GM18508 (cell line): ENCODE data around the gene LTBP1.
"Not testable (repeated sequence)": the region's sequence is repeated elsewhere in the genome, so short reads cannot be mapped to it uniquely, and the experiment has no call there.

Experiments used
- ATAC-seq: cut with Tn5 transposase; IDR thresholded peaks from one replicate; pipeline ENCODE4 v1.9.1; 2021; ENCODE audit warnings: moderate number of reproducible peaks; ENCODE audit not compliant: insufficient read depth, unreplicated experiment

LTBP1 gene

DNA sequence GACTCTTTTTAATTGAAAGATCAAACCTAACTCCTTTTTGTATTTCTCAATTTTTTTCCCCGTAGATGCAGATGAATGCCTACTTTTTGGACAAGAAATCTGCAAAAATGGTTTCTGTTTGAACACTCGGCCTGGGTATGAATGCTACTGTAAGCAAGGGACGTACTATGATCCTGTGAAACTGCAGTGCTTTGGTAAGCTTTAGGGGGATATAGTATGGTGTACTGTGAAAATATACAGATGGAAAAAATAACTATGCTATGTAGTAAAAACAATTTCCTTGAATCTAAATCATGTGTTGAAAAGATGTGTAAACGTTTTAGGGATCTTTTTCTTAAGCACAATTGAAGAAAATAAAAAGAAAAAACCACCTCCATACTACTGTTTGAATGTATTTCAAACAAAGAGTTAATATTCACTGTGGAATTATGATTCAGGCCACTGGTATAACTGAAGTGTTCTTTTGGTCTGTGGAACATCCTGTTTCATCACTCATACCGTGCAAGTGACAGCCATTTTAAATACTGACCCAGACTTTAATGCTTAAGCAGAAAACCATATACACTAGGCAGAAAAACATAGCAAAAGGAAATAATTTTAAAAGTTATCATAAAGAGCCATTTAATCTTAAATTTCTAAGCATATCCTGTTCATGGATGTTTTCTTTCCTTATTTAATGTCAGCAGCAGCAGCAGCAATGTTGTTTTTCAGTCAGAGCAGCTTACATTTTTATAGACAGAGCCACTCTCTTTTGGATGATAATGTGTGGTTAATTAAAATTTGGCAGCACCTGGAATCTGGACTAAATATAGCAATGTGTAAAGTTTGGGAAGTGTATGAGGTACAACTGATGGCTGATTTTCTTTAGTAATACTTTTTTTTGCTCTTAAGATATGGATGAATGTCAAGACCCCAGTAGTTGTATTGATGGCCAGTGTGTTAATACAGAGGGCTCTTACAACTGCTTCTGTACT is 416.9 kb downstream of the LTBP1 start:
- no peak for ATAC-seq

- ATAC-seq: no peak
Observed at GRCh38 chr2:33365264-33365970, 418.7 kb downstream of the LTBP1 start.

GRCh38 chr2:33366473-33366872 is 419.7 kb downstream of the LTBP1 start:
- ATAC-seq: no peak

GRCh38 chr2:33368524-33368923 is 421.8 kb downstream of the LTBP1 start:
- not testable (repeated sequence) for ATAC-seq

- ATAC-seq: no peak
Observed at GRCh38 chr2:33369191-33369590, 422.4 kb downstream of the LTBP1 start.

- no peak for ATAC-seq
Observed at GRCh38 chr2:33370636-33371265, 424.0 kb downstream of the LTBP1 start.

DNA sequence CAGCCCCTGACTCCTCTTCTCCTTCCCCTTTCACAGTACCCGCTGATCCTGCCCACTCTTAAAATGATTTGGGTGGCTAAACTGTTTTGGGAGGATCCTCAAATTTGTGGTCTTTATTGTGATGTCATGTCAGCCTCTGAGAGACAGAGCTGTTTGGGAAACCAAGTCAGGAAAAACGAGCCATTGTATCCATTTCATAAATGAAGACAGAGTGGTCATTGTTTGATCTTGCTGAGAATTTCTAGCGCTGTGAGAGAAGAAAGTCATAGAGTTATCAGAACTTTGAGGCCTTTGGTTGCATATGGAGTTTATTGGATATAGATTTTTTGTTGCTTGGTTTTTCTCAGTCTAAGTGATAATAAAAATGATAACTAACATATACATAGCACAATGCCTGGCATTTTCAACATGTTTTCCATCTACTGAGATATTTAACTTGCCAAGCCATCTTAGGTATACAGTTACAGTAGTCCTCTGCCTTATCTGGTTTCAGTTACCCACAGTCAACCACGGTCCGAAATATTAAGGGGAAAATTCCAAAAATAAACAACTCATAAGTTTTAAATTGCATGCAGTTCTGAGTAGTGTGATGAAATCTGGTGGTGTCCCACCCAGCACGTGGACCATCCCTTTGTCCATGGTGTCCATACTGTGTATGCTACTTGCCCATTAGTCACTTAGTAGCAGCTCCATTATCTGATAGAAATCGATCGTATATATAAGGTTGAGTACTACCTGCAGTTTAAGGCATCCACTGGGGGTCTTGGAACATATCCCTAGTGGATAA is 424.7 kb downstream of the LTBP1 start:
- no peak for ATAC-seq

DNA sequence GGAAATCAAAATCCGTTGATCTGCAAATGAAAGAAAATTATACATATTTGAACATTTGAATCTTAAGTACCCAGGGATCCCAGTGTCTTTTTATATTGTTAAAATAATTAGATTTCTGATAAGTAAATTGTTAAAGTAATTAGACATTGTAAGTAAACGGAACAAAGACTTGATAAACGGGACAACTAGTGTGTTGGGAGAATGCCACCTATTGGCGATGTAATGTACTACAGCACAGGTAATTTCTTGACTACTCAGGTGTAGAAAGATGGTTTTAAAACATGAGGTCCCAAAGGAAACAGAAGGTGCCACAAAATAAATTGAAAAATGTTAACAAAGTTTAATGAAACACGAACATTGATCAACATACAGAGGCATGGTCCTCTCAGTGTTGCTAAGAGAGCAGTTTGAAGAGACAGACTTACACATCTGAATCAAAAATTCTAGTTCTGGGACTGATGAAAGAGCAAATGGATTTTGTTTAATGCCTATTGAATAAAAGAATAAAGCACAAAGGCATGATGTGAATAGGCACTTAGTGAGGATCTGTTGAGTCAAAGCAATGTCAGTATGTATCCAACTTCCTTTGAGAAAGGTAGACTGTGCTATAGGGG is 426.3 kb downstream of the LTBP1 start:
- no peak for ATAC-seq

DNA sequence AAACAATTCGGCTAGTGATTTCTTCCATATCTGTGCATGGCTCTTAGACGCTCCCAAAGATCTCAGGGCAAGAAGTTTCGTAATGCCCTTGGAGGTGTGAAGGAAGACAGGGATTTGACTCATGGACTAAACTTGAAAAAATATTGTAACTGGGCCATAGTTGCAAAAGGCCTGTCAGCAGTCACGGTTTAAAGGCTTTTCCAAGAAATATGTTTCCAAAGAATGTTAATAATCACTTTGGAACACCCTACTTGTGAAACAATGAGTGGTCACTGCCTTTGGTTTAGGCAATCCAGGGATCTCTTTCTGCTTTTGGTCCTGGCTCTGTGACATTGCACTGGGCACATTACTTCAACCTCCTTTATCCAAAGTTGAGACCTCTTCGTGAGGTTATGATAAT is 427.2 kb downstream of the LTBP1 start:
- ATAC-seq: no peak

DNA sequence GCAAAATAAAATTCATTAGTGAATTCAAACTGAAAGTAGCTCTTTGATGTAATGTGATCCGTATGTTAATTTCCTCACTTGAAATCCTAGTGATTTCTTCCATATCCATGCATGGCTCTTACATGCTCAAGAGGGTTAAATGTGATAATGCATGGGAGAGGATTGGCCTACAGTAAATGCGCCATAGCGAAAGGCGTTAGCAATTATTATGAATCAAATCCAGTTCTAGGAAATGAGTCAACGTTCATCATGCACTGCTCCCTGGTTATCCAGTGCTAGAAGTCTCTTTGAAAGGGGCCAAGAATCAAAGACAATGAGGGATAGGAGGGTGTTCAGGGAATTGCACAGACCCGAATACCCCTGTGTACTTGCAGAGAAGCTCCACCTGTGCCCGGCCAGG is 428.3 kb downstream of the LTBP1 start:
- ATAC-seq: no peak

- ATAC-seq: no peak
Observed at GRCh38 chr2:33377048-33377447, 430.3 kb downstream of the LTBP1 start.

- ATAC-seq: no peak
Observed at GRCh38 chr2:33378556-33379210, 431.9 kb downstream of the LTBP1 start.

DNA sequence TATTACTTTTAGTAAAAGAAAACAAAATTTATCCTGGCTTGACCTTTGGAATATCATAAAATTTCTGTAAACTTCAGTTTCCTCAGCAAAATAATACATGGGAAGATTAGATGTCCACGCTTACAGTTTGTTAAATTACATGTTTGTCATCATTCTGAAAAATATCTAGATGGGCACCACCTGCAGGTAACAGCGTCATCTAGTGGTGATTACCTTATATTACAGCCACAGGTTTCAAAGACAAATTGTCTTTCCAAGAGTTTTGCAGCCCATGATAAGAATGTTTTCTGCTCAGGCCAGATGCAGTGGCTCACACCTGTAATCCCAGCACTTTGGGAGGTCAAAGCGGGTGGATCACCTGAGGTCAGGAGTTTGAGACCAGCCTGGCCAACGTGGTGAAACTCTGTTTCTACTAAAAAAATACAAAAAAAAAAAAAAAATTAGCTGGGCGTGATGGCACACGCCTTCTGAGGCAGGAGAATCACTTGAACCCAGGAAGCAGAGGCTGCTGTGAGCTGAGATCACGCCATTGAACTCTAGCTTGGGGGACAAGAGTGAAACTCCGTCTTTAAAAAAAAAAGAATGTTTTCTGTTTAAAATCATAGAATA is 433.4 kb downstream of the LTBP1 start:
- no peak for ATAC-seq

DNA sequence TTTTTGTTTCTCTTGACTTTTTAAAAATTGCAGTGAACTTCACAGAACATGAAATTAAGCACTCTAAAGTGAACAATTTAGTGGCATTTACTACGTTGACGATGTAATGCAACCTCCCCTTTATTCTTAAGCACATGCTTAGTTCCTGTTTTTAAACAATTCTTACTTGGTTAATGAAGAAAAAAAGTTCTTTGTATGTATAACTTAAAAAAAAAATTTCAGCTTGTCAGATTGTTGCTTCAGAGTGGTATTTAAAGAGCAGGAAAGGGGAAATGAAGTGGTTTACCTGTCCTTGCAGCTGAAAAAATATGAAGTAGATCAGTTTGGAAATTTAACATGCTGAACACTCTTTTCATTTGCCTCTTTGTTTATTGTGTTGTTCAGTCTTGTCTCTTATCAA is 434.0 kb downstream of the LTBP1 start:
- ATAC-seq: no peak

- ATAC-seq: no peak
Observed at GRCh38 chr2:33381301-33381858, 434.6 kb downstream of the LTBP1 start.

GRCh38 chr2:33383855-33384598 is 437.3 kb downstream of the LTBP1 start:
- no peak for ATAC-seq

DNA sequence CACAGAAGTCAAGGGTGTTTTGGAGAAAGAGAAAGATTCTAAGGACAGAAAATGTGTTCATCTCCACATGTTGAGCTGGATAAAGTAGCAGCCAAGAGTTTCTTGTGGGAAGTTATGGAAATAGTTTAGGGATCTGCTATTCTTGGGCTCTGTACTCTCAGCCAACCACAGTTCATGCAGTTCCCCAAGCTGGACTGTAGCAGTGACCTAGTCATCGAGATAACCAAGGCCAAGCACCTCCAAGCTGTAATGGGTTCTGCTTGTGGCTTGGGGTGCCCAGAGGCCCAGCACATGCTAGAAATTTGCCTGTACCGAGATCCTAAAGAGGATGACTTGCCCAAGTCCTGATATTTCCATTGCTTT is 437.8 kb downstream of the LTBP1 start:
- no peak for ATAC-seq

- no peak for ATAC-seq
Observed at GRCh38 chr2:33388996-33389395, 442.2 kb downstream of the LTBP1 start.
